SH-SY5Y (cell line): ENCODE measurements around the gene THBD.

Source experiments
- GATA2 ChIP-seq: IDR thresholded peaks from 2 replicates; pipeline ENCODE4 v1.6.1; 2011; ENCODE audit warnings: mild to moderate bottlenecking, low read depth, low read length
- GATA3 ChIP-seq: IDR thresholded peaks from 2 replicates; pipeline ENCODE4 v1.6.1; 2011; ENCODE audit warnings: low read depth, mild to moderate bottlenecking, low read length, moderate library complexity

GRCh38 chr20:23047001-23047737 lies 2.3 kb downstream of the THBD start:
- no peak for TF ChIP-seq GATA3
- TF ChIP-seq GATA2: no peak
